Colonic mucosa (tissue), 4 donors: Measurements from ENCODE around the gene RAMP3. TPM values are rescaled to one million over a fixed set of nuclear protein-coding genes. Genes with fewer than 3 reads are reported as not detected.
"Not testable (repeated sequence)": the region's sequence is repeated elsewhere in the genome, so short reads cannot be mapped to it uniquely, and the experiment has no call there.

Source experiments
- DNase-seq: peaks from one replicate; pipeline ENCODE4 v3.0.0-alpha.2; 2020
- H3K27ac ChIP-seq: fragments of 200-600 bp; one replicate; pipeline ENCODE4 v1.8.0; 2021
- H3K27me3 ChIP-seq: fragments of 200-600 bp; one replicate; pipeline ENCODE4 v1.8.0; 2021
- H3K36me3 ChIP-seq: fragments of 200-600 bp; one replicate; pipeline ENCODE4 v1.8.0; 2021
- H3K4me1 ChIP-seq: fragments of 200-600 bp; one replicate; pipeline ENCODE4 v1.8.0; 2021; ENCODE audit warnings: mild to moderate bottlenecking
- H3K4me3 ChIP-seq: fragments of 200-600 bp; one replicate; pipeline ENCODE4 v1.8.0; 2021
- H3K9ac ChIP-seq, 2 donors: one replicate each; pipeline ENCODE4 v1.7.0; 2013; ENCODE audit warnings: control low read depth in 2 of 2, low read depth in 2 of 2, low read length in 2 of 2
- H3K9me3 ChIP-seq: fragments of 200-600 bp; one replicate; pipeline ENCODE4 v1.8.0; 2021
- intact Hi-C: fragments of 100-400 bp; cut with DNase I; formaldehyde crosslinking; loops from one replicate; pipeline ENCODE4 v1.14.1; 2022
- total RNA-seq, 2 donors: library from RNA; stranded (reverse); fragmentation: NEBNext Ultra II Directional in 1 of 2; extraction: Animal tissue kit (Norgen Biotek cat#: 25700) in 1 of 2; gene quantifications; one replicate each; pipeline ENCODE4 v1.2.1, GENCODE V29; 2021
- TF ChIP-seq, protein P1 (sequence below): fragments of 200-600 bp; IDR thresholded peaks from one replicate; pipeline ENCODE4 v1.8.0; 2022; ENCODE audit warnings: antibody characterized with exemption, mild to moderate bottlenecking
- donor health status: healthy.
- donor health status: DM: no; HTN: no; CAD: no.
- donor health status: DM: no; HTN: no; CAD: no.

The RAMP3 gene
- total RNA-seq, 2 donors from 2014 or later: 7.2 to 8.5 TPM

DNA sequence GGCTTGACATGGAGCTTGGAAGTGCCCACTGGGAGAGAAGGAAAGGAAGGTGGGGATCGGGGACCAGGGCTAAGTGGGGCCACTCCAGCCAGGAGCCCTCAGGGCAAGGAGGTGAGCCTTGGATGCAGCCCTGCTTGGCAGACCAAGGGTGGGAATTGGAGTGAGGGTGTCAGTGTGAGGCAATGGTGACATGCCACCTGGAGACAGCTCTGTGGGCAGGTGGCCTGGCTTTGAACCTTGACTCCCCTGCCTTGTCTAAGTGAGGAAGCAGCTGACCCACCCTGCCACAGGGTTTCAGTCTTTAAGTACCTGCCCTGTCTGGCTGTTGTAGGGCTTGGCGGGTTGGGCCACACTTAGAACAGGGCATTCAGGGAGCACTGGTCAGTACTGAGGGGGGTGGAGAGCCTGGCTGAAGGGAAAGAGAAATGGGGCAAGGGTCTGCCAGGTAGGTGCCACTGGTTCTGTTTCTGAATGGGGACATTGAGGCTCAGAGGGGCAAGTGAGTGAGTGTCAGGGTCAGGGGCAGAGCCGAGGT, 4.8 kb downstream of the RAMP3 start:
- intact Hi-C loops: no loop called here
- no peak overlapping the region for H3K27ac ChIP-seq
- H3K36me3 ChIP-seq: no peaks in the 10 kb centered on the region
- H3K9me3 ChIP-seq: no peaks in the 10 kb centered on the region
- TF ChIP-seq, protein P1, sequence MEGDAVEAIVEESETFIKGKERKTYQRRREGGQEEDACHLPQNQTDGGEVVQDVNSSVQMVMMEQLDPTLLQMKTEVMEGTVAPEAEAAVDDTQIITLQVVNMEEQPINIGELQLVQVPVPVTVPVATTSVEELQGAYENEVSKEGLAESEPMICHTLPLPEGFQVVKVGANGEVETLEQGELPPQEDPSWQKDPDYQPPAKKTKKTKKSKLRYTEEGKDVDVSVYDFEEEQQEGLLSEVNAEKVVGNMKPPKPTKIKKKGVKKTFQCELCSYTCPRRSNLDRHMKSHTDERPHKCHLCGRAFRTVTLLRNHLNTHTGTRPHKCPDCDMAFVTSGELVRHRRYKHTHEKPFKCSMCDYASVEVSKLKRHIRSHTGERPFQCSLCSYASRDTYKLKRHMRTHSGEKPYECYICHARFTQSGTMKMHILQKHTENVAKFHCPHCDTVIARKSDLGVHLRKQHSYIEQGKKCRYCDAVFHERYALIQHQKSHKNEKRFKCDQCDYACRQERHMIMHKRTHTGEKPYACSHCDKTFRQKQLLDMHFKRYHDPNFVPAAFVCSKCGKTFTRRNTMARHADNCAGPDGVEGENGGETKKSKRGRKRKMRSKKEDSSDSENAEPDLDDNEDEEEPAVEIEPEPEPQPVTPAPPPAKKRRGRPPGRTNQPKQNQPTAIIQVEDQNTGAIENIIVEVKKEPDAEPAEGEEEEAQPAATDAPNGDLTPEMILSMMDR: no peak
- no peaks in the 10 kb centered on the region for H3K4me1 ChIP-seq
- DNase-seq: no peak
- no peak overlapping the region for H3K4me3 ChIP-seq
- no peak overlapping the region for H3K9ac ChIP-seq
- peaks cover 8% of the 10 kb centered on the region for H3K27me3 ChIP-seq

DNA sequence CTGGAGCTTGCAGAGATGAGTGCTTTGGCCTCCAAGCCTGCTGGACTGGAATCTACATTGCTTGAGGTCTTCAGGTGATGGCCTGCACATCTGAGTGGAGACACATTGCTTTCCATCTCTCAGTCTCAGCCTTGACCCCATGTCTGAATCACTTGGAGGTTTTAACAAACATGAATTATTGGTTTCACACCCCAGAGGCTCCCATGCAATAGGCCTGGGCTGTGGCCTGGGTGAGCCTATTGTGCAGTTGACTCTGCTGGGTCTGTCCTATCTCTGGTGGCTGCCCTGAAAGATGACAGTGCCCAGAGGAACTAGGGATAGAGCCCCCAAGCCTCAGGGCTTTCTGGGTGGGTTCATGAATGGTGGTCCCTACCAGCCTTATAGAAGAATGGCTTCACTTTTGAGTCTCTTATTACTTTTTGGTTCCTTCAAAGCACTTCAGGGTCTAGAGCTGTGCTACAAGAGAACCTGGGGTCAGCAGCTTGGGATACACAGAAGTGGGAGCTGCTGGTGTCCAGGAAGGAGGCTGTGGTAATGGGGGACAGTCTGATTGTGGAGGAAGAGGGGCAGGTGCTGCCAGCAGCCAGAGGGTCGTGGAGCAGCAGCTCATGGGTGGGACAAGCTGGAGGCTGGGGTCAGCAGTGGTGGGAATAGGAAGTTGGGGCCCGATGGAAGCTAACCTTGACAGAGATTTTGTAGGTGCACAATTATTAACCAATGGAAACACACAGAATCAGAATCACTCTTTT, 5.5 kb downstream of the RAMP3 start:
- Histone ChIP-seq H3K4me1 (no peaks in the 10 kb centered on the region), H3K27me3 (peaks cover 1% of the 10 kb centered on the region), H3K36me3 (no peaks in the 10 kb centered on the region), H3K9me3 (no peaks in the 10 kb centered on the region), H3K4me3 (no peak overlapping the region), H3K9ac (no peak overlapping the region), H3K27ac (no peak overlapping the region)
- DNase-seq: no peak
- intact Hi-C loops: no loop called here
- TF ChIP-seq, protein P1: no peak

DNA sequence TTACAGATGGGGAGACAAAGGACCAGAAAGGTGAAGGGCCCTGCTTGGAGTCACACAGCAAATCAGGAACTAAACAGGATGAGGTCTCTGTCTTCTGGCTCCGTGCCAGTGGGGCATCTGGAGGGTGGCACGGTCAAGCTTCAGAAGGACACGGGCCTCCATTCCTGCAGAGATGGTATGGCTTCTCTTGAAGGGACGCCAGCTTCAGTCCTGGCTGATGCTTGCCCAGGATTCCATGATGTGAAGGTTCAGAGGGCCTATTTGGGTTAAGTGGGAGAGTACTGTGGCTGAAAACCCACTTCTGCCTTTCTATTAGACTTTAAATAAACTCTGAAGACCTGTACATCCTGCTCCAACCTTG, 6.1 kb downstream of the RAMP3 start:
- Histone ChIP-seq H3K27me3 (no peaks in the 10 kb centered on the region), H3K9me3 (no peaks in the 10 kb centered on the region), H3K27ac (no peak overlapping the region), H3K4me3 (no peak overlapping the region), H3K36me3 (no peaks in the 10 kb centered on the region), H3K9ac (no peak overlapping the region), H3K4me1 (no peaks in the 10 kb centered on the region)
- DNase-seq: no peak
- intact Hi-C loops: no loop called here
- TF ChIP-seq, protein P1: no peak

DNA sequence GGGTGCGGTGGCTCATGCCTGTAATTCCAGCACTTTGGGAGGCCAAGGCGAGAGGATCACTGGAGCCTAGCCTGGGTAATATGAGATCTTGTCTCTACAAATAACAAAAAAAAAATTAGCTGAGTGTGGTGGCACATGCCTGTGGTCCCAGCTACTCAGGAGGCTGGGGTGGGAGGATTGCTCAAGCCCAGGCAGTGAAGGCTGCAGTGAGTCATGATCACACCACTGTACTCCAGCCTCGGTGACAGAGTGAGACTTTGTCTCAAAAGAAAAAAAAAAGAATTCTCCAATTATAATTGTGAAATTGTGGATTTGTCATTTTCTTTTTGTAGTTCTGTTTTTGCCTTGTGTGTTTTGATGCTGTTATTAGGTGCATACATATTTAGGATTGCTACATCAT, 6.7 kb downstream of the RAMP3 start:
- H3K9me3 ChIP-seq, H3K9ac ChIP-seq, H3K36me3 ChIP-seq, H3K4me3 ChIP-seq, H3K4me1 ChIP-seq, intact Hi-C loops, H3K27me3 ChIP-seq, DNase-seq, H3K27ac ChIP-seq: not testable (repeated sequence)

DNA sequence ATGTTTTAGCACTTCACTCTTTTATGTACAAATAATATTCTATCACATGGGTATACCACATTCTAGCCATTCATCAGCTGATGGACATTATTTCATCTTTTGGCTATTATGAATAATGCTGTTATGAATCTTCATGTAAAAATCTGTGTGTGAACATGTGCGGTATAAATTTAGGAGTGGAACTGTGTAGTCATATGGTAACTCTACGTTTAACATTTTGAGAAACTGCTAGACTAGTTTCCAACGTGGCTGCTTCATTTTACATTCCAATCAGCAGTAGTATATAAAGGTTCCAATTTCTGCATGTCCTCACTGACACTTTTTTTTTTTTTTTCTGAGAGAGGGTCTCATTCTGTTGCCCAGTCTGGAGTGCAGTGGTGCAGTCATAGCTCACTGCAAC, 8.3 kb downstream of the RAMP3 start:
- TF ChIP-seq, protein P1: no peak
- H3K27me3 ChIP-seq: no peaks in the 10 kb centered on the region
- no peak for DNase-seq
- no peak overlapping the region for H3K4me3 ChIP-seq
- no peaks in the 10 kb centered on the region for H3K36me3 ChIP-seq
- intact Hi-C loops: no loop called here
- H3K27ac ChIP-seq: no peak overlapping the region
- H3K9ac ChIP-seq: no peak overlapping the region
- H3K9me3 ChIP-seq: no peaks in the 10 kb centered on the region
- H3K4me1 ChIP-seq: no peaks in the 10 kb centered on the region

DNA sequence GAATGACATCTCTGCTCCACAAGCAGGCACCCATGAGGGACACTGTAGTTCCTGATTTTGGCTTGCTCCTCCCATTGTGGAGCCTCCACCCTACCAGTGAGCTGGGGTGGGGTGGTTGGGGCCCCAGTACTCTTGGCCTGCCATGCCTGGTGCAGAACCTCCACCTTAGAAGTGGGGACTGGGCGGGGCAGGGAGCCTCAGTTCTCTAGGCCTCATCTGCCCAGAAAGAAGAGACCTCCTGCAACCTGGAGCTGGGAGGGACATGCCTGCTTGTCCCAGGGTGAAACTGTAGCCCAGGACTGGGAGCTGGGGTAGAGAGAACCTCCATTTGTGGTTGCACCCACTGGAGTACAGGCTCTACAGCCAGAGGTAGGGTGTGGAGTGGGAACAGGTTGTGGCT, 14.4 kb downstream of the RAMP3 start:
- intact Hi-C loops: no loop called here
- no peak overlapping the region for H3K4me3 ChIP-seq
- no peak for DNase-seq
- no peaks in the 10 kb centered on the region for H3K27me3 ChIP-seq
- H3K9me3 ChIP-seq: no peaks in the 10 kb centered on the region
- TF ChIP-seq, protein P1: no peak
- no peak overlapping the region for H3K9ac ChIP-seq
- no peaks in the 10 kb centered on the region for H3K4me1 ChIP-seq
- H3K36me3 ChIP-seq: no peaks in the 10 kb centered on the region
- no peak overlapping the region for H3K27ac ChIP-seq
